AML-193 (cell line): ENCODE data around the gene RPL27.
"Not testable (repeated sequence)": the region's sequence is repeated elsewhere in the genome, so short reads cannot be mapped to it uniquely, and the experiment has no call there.

ENCODE experiments used
- DNase-seq, 2 experiments: peaks; one replicate each; lab custom pipeline; 2025; lab: John Stamatoyannopoulos, UW

RPL27 gene

DNA sequence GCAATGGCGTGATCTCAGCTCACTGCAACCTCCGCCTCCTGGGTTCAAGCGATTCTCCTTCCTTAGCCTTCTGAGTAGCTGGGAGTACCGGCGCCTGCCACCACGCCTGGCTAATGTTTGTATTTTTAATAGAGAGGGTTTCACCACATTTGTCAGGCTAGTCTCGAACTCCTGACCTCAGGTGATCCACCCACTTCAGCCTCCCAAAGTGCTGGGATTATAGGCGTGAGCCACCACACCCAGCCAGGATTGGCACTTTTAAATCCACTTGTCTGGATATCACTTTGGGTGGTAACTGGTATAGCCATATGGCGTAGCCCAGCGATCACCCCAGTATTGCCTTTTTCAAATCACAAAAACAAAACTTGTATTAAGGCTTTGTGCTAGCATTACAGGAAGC is 4.3 kb upstream of the RPL27 start:
- not testable (repeated sequence) for DNase-seq

DNA sequence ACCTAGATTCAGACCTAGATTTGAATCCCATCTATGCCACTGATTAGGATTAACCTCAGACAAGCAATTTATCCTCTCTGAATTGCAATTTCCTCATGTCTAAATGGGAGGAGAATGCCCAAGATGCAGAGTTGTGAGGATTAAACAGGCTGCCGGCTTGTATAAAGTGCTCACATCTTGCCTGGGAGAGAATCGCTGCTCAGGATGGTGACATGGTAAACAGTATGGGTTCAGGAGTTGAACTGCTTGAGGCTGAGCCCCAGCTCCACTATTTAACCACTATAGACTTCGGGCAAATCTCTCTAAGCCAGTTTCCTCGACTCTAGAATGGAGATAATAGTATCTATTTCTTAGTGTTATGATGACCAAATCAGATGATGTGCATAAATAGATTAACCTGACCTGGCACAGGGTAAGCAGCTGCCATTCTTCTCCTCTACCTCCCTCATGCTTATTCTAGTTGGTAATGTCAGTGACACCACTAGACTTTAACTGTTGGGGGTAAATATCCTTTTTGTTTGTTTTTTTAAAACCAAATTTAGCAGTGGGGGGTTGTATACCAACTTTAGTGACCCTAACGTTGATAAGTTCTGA is 732 bp upstream of the RPL27 start:
- DNase-seq = peak; percentile 48 to 66

- DNase-seq = no peak
These were observed 845 bp downstream of the RPL27 start for GRCh38 chr17:42999003-42999525.

DNA sequence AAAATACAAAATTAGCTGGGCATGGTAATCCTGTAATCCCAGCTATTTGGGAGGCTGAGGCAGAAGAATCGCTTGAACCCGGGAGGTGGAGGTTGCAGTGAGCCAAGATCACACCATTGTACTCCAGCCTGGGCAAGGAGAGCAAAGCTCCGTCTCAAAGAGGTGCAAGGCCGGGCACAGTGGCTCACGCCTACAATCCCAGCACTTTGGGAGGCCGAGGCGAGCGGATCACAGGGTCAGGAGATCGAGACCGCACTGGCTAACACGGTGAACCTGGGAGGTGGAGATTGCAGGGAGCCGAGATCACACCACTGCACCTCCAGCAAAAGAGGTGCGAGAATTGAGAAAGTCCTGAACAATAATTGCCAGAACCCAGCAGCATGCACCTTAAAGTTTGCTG is 2.7 kb downstream of the RPL27 start:
- not testable (repeated sequence) for DNase-seq

DNA sequence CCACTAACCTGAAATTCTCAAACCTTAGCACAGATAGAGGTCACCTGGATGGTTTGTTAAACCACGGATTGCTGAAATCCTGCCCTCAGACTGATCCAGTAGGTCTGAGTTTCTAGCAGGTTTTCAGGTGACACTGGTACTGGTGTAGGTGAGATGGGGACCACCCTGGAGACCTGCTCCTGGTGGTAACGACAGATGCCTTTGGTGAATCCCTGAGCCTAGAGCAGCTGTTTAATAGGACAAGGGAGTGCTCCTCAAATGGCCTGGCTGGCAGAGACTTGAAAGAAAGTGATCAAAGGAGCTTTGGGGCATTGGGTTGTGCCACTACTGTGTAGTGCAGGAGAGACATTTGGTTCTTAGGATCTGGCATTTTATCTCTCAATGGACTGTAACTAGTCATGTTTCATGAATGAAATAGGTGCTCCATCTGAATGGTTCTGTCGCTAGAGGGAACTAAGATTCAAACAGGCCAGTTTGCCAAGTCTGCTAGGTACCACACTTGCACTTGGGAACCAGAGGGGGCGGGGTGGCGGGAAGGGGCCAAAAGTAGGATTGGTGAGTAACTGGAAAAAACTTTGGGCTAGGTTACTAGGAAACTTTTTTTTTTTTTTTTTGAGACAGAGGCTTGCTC is 5.4 kb downstream of the RPL27 start:
- no peak for DNase-seq

GRCh38 chr17:43006639-43007551 is 8.7 kb downstream of the RPL27 start, which contains the start of gene IFI35:
IFI35 (plus strand) TSS chr17:43006784; CDS start chr17:43006948, 164 bp downstream.
- DNase-seq = peak; percentile 91

- DNase-seq = no peak
These were observed 12.6 kb downstream of the RPL27 start for GRCh38 chr17:43010667-43011308.

DNA sequence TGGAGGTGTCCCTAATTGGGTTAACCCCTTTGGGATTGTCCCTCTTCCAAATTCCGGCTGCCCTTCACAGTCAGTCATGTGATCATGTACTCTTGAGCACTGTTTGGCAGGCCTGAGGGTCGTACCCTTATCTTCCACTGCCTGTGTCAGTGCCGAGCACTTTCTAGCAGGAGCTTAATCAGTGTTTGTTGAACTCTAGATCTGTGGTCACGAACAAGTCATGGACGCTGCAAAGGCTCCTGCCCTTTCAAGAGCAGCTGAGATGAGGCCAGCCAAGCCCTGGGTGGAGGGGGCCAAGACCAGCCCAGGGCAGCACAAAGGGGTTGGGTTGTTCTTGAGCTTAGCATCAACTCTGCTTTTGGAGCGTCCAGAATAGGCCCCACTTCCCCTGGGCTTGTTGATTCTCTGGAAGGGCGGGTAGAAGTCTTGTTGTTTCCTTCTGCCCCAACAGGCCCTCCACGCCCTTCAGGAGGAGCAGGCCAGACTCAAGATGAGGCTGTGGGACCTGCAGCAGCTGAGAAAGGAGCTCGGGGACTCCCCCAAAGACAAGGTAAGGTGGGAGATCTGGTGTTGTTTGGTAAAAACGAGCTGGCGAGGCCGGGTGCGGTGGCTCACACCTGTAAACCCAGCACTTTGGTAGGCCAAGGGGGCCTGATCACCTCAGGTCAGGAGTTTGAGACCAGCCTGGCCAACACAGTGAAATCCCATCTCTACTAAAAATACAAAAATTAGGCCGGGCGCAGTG is 13.7 kb downstream of the RPL27 start:
- DNase-seq = no peak

GRCh38 chr17:43013296-43013695 is 15.1 kb downstream of the RPL27 start:
- DNase-seq = no peak

GRCh38 chr17:43014020-43014648 is 15.9 kb downstream of the RPL27 start:
- DNase-seq = peak; percentile 25 to 27

DNA sequence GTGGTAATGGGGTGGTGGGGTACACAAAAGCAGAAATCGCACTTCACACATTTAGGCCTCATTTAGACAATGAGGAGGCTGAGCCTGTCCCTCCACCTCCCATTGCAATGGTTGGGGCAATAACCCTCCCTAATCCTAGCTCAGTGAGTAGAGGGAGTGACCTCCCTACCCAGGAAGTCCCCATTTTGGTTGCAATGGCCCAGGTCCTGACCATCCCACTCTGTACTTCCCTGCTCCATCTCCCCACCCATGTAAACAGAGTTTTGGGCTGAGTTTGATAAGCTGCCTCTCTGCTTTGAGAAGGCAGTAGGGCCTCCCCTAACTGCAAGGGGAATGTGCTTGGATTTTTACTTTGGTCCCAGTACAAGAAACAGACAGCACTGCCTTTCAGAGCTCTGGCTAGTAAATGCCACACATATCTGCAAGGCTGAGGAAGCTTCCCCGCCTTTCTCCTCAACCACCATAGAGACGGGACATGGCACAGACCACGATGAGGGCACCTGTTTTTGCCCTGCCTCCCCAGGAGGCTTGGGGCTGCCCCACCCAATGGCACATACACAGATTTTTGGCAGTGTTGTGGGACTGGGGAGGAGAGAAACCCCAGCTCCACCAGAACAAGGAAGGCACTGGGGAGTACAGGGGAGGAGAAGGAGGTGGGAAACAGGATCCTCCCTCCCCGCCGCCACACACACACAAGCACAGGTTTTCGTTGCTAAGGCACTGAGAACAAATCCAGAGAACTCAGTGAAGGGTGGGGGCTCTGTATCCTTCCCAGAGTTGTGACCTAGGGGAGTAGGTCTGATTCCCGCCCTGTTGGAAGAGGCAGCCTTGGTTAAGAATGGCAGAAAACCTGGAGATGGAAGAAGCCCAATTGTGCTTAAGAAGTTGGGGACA is 16.7 kb downstream of the RPL27 start:
- no peak for DNase-seq

DNA sequence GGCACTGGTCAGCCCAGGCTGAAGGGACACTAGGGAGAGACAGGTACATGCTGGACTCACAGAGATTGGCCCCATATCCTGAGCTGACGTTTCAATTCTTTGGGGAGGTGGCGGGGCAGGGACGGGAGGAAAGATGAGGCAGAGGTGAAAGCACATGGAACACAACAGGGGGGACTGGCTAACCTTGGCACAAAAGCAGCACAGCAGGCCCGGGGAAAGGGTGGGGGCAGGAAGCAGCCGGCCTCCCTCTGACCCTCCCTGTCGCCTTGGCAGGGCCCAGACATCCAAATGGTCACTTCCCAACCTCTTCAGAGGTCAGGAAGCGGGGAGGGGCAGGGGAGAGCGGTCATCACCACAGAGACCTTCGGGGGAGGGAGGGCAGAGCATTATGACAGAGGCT is 17.4 kb downstream of the RPL27 start:
- DNase-seq = no peak

GRCh38 chr17:43016216-43016615 is 18.0 kb downstream of the RPL27 start:
- no peak for DNase-seq

- peak; percentile 76 to 77 for DNase-seq
These were observed 20.0 kb downstream of the RPL27 start for GRCh38 chr17:43018008-43018853.

- peak; percentile 97 to 98 for DNase-seq
These were observed 20.7 kb downstream of the RPL27 start for GRCh38 chr17:43018932-43019331.

DNA sequence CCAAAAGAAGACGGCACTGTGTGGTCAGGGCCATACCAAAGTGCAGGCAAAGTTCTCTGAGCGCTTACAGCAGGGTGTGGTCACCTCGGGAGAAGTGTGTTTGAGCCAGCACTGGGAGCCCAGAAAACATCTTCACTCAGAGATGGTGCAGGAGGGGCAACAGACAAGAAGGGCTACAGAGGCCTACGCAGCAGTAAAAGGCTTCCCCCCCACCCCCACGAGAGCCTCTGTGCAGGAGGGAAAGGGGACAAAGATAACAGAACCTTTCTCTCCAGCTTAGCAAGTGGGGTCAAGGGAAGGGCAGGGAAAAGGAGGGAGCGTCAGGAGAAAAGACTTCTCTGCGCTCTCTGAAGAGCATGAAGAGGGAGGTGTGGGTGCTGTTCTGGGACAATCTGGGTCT is 21.2 kb downstream of the RPL27 start:
- peak in 1 of 2 experiments; percentile 56 for DNase-seq

GRCh38 chr17:43020030-43020621 is 21.9 kb downstream of the RPL27 start:
- DNase-seq = peak; percentile 65 to 71
